HG03060 (cell line): ENCODE data around the gene RNF157.

Experiments
- ATAC-seq: cut with Tn5 transposase; IDR thresholded peaks from one replicate; pipeline ENCODE4 v1.9.1; 2021; ENCODE audit warnings: low read depth, moderate number of reproducible peaks; ENCODE audit not compliant: unreplicated experiment

Gene RNF157

GRCh38 chr17:76240461-76241203 lies at the start of gene RNF157:
Gene RNF157, minus strand, starts transcription at chr17:76240493. Its CDS starts 253 bp downstream, at chr17:76240240.
- ATAC-seq: no peak

- no peak for ATAC-seq
These were observed 41.5 kb upstream of the RNF157 start for GRCh38 chr17:76281573-76282371.

- no peak for ATAC-seq
These were observed 40.4 kb upstream of the RNF157 start for GRCh38 chr17:76280650-76281049.

GRCh38 chr17:76279742-76280287 lies 39.5 kb upstream of the RNF157 start:
- no peak for ATAC-seq

- ATAC-seq: no peak
These were observed 38.9 kb upstream of the RNF157 start for GRCh38 chr17:76278952-76279741.

- no peak for ATAC-seq
These were observed 38.1 kb upstream of the RNF157 start for GRCh38 chr17:76278268-76278908.

- no peak for ATAC-seq
These were observed 37.3 kb upstream of the RNF157 start for GRCh38 chr17:76277300-76278267.

GRCh38 chr17:76276461-76277299 lies 36.4 kb upstream of the RNF157 start:
- ATAC-seq: no peak

GRCh38 chr17:76276069-76276431 lies 35.8 kb upstream of the RNF157 start:
- no peak for ATAC-seq

- no peak for ATAC-seq
These were observed 35.2 kb upstream of the RNF157 start for GRCh38 chr17:76275382-76276068.

GRCh38 chr17:76274112-76274956 lies 34.0 kb upstream of the RNF157 start:
- no peak for ATAC-seq

- no peak for ATAC-seq
These were observed 33.3 kb upstream of the RNF157 start for GRCh38 chr17:76273445-76274111.

GRCh38 chr17:76272541-76273444 lies 32.5 kb upstream of the RNF157 start:
- ATAC-seq: no peak

- peak; percentile 29 for ATAC-seq
These were observed 31.6 kb upstream of the RNF157 start for GRCh38 chr17:76271669-76272540.
